Naive B cell (primary cell): ENCODE measurements around the gene ACSBG1. TPM values are rescaled to one million over a fixed set of nuclear protein-coding genes. Genes with fewer than 3 reads are reported as not detected.
A peak's percentile ranks its signal among the peaks of the same experiment; 100 is the strongest.
"Not testable (repeated sequence)": the region's sequence is repeated elsewhere in the genome, so short reads cannot be mapped to it uniquely, and the experiment has no call there.

Experiments used
- ATAC-seq, 2 donors: fragments of 150-1000 bp; cut with Tn5 transposase; 2 replicates each; pipeline ENCODE4 v1.10.0; 2021; ENCODE audit warnings: low read depth in 2 of 2, mild to moderate bottlenecking in 2 of 2, moderate library complexity in 2 of 2
- DNase-seq: peaks from one replicate; pipeline ENCODE4 v3.0.0; 2022
- H3K27ac Mint-ChIP-seq, 6 donors: one replicate each; pipeline ENCODE4 v1.8.0; 2020 to 2022; ENCODE audit warnings: mild to moderate bottlenecking in 6 of 6, mixed read lengths in 6 of 6, moderate library complexity in 5 of 6, inconsistent platforms in 2 of 6
- H3K27me3 Mint-ChIP-seq, 3 donors: one replicate each; pipeline ENCODE4 v1.8.0; 2021 to 2022; ENCODE audit warnings: mixed read lengths in 3 of 3, mild to moderate bottlenecking in 1 of 3
- H3K36me3 Mint-ChIP-seq, 2 donors: one replicate each; pipeline ENCODE4 v1.8.0; 2020 to 2022; ENCODE audit warnings: mixed read lengths in 2 of 2, inconsistent platforms in 1 of 2, mild to moderate bottlenecking in 1 of 2
- H3K4me1 Mint-ChIP-seq, 3 donors: one replicate each; pipeline ENCODE4 v1.8.0; 2020 to 2022; ENCODE audit warnings: mixed read lengths in 3 of 3, inconsistent platforms in 1 of 3, mild to moderate bottlenecking in 1 of 3, moderate library complexity in 1 of 3
- H3K4me3 Mint-ChIP-seq, 8 donors: one replicate each; pipeline ENCODE4 v1.8.0; 2020 to 2022; ENCODE audit warnings: mild to moderate bottlenecking in 8 of 8, mixed read lengths in 8 of 8, moderate library complexity in 8 of 8, inconsistent platforms in 2 of 8
- H3K9me3 Mint-ChIP-seq, 7 donors: one replicate each; pipeline ENCODE4 v1.8.0; 2020 to 2022; ENCODE audit warnings: mixed read lengths in 7 of 7, mild to moderate bottlenecking in 5 of 7, inconsistent platforms in 2 of 7, moderate library complexity in 1 of 7
- polyA plus RNA-seq, 6 donors: library from polyadenylated mRNA; unstranded; fragments of 300-500 nt; fragmentation: Illumina TruSeq; gene quantifications; one replicate each; pipeline ENCODE4 v1.2.3, GENCODE V29; 2021; ENCODE audit warnings: low read depth in 6 of 6

Gene ACSBG1
- polyA plus RNA-seq, 6 donors from 2014 or later = 0.06 to 0.17 (median 0.15) TPM; not detected in 3

GRCh38 chr15:78264304-78265136 lies 30.2 kb upstream of the ACSBG1 start, which contains the start of gene DNAJA4:
DNAJA4 (plus strand) TSS chr15:78264562; CDS start chr15:78264764, 202 bp downstream.
- no peaks in the 10 kb centered on the region for H3K9me3 Mint-ChIP-seq
- H3K4me1 Mint-ChIP-seq = peaks cover 4 to 18% (median 16%) of the 10 kb centered on the region in 3 donors
- H3K4me3 Mint-ChIP-seq = peak within 1 kb of the TSS; percentile 79 to 91 (median 86)
- peak; percentile 70 to 76 for ATAC-seq
- peak within 1 kb of the TSS in 5 of 6 donors; percentile 67 to 89 (median 81) for H3K27ac Mint-ChIP-seq
- no peaks in the 10 kb centered on the region for H3K36me3 Mint-ChIP-seq
- H3K27me3 Mint-ChIP-seq = peaks cover 0 to 7% (median 6%) of the 10 kb centered on the region in 3 donors
- peak; percentile 40 for DNase-seq

GRCh38 chr15:78263907-78264303 lies 29.5 kb upstream of the ACSBG1 start:
- H3K27me3 Mint-ChIP-seq = peaks cover 0 to 7% (median 6%) of the 10 kb centered on the region in 3 donors
- no peaks in the 10 kb centered on the region for H3K36me3 Mint-ChIP-seq
- DNase-seq (no peak), ATAC-seq (no peak)
- no peaks in the 10 kb centered on the region for H3K9me3 Mint-ChIP-seq
- H3K27ac Mint-ChIP-seq = peak overlapping the region in 3 of 6 donors; percentile 41 to 81 (median 67)
- peak overlapping the region; percentile 46 to 83 (median 74) for H3K4me3 Mint-ChIP-seq
- H3K4me1 Mint-ChIP-seq = peaks cover 4 to 18% (median 13%) of the 10 kb centered on the region in 3 donors

- DNase-seq (no peak), ATAC-seq (no peak)
- Mint-ChIP-seq H3K9me3 (no peaks in the 10 kb centered on the region), H3K27me3 (peaks cover 0 to 7% (median 6%) of the 10 kb centered on the region in 3 donors), H3K36me3 (no peaks in the 10 kb centered on the region), H3K4me1 (peaks cover 4 to 18% (median 9%) of the 10 kb centered on the region in 3 donors), H3K27ac (peak overlapping the region in 3 of 6 donors; percentile 41 to 81 (median 67)), H3K4me3 (peak overlapping the region; percentile 46 to 83 (median 74))
Measured at GRCh38 chr15:78263351-78263781, 29.0 kb upstream of the ACSBG1 start.

- DNase-seq = no peak
- Mint-ChIP-seq H3K36me3 (no peaks in the 10 kb centered on the region), H3K27me3 (peaks cover 0 to 7% (median 6%) of the 10 kb centered on the region in 3 donors), H3K9me3 (no peaks in the 10 kb centered on the region), H3K4me1 (peaks cover 2 to 13% (median 6%) of the 10 kb centered on the region in 3 donors), H3K27ac (no peak overlapping the region), H3K4me3 (peak overlapping the region in 1 of 8 donors; percentile 13)
- no peak for ATAC-seq
Measured at GRCh38 chr15:78261062-78261461, 26.7 kb upstream of the ACSBG1 start.

GRCh38 chr15:78260489-78260888 lies 26.1 kb upstream of the ACSBG1 start:
- H3K9me3 Mint-ChIP-seq = no peaks in the 10 kb centered on the region
- no peaks in the 10 kb centered on the region for H3K36me3 Mint-ChIP-seq
- H3K4me3 Mint-ChIP-seq = no peak overlapping the region
- DNase-seq (no peak), ATAC-seq (no peak)
- H3K27ac Mint-ChIP-seq = no peak overlapping the region
- peaks cover 2 to 8% (median 2%) of the 10 kb centered on the region in 3 donors for H3K4me1 Mint-ChIP-seq
- peaks cover 0 to 7% (median 6%) of the 10 kb centered on the region in 3 donors for H3K27me3 Mint-ChIP-seq

GRCh38 chr15:78259232-78259631 lies 24.9 kb upstream of the ACSBG1 start:
- no peaks in the 10 kb centered on the region for H3K9me3 Mint-ChIP-seq
- H3K27ac Mint-ChIP-seq = no peak overlapping the region
- no peak for DNase-seq
- peaks cover 0 to 7% (median 6%) of the 10 kb centered on the region in 3 donors for H3K27me3 Mint-ChIP-seq
- peaks cover 0 to 2% (median 0%) of the 10 kb centered on the region in 3 donors for H3K4me1 Mint-ChIP-seq
- no peaks in the 10 kb centered on the region for H3K36me3 Mint-ChIP-seq
- ATAC-seq = no peak
- H3K4me3 Mint-ChIP-seq = no peak overlapping the region

GRCh38 chr15:78257681-78258080 lies 23.3 kb upstream of the ACSBG1 start:
- Mint-ChIP-seq H3K27ac (no peak overlapping the region), H3K4me3 (no peak overlapping the region), H3K27me3 (peaks cover 0 to 7% (median 6%) of the 10 kb centered on the region in 3 donors), H3K9me3 (no peaks in the 10 kb centered on the region), H3K36me3 (no peaks in the 10 kb centered on the region), H3K4me1 (peaks cover 0 to 2% (median 0%) of the 10 kb centered on the region in 3 donors)
- DNase-seq = no peak
- no peak for ATAC-seq

- Mint-ChIP-seq H3K27me3 (peaks cover 5 to 14% (median 6%) of the 10 kb centered on the region in 3 donors), H3K36me3 (no peaks in the 10 kb centered on the region), H3K27ac (no peak overlapping the region), H3K4me1 (peaks cover 0 to 2% (median 0%) of the 10 kb centered on the region in 3 donors), H3K9me3 (no peaks in the 10 kb centered on the region), H3K4me3 (peak overlapping the region in 1 of 8 donors; percentile 18)
- no peak for ATAC-seq
- DNase-seq = no peak
Measured at GRCh38 chr15:78256044-78256437, 21.7 kb upstream of the ACSBG1 start.

GRCh38 chr15:78255421-78256043 lies 21.2 kb upstream of the ACSBG1 start:
- ATAC-seq = no peak
- no peaks in the 10 kb centered on the region for H3K36me3 Mint-ChIP-seq
- H3K27ac Mint-ChIP-seq = no peak overlapping the region
- H3K4me1 Mint-ChIP-seq = peaks cover 0 to 2% (median 0%) of the 10 kb centered on the region in 3 donors
- no peak for DNase-seq
- no peaks in the 10 kb centered on the region for H3K9me3 Mint-ChIP-seq
- H3K4me3 Mint-ChIP-seq = no peak overlapping the region
- peaks cover 5 to 14% (median 6%) of the 10 kb centered on the region in 3 donors for H3K27me3 Mint-ChIP-seq

- Mint-ChIP-seq H3K27me3 (peaks cover 0 to 14% (median 5%) of the 10 kb centered on the region in 3 donors), H3K4me3 (no peak overlapping the region), H3K9me3 (no peaks in the 10 kb centered on the region), H3K36me3 (no peaks in the 10 kb centered on the region), H3K4me1 (no peaks in the 10 kb centered on the region), H3K27ac (no peak overlapping the region)
- no peak for DNase-seq
- ATAC-seq = no peak
Measured at GRCh38 chr15:78251136-78251535, 16.8 kb upstream of the ACSBG1 start.

GRCh38 chr15:78249131-78249530 lies 14.8 kb upstream of the ACSBG1 start:
- Mint-ChIP-seq H3K27ac (no peak overlapping the region), H3K27me3 (peaks cover 0 to 14% (median 5%) of the 10 kb centered on the region in 3 donors)

GRCh38 chr15:78247911-78248310 lies 13.5 kb upstream of the ACSBG1 start:
- Mint-ChIP-seq H3K4me1 (no peaks in the 10 kb centered on the region), H3K4me3 (no peak overlapping the region), H3K36me3 (no peaks in the 10 kb centered on the region), H3K27me3 (peaks cover 0 to 14% (median 5%) of the 10 kb centered on the region in 3 donors), H3K27ac (peak overlapping the region in 1 of 6 donors; percentile 38), H3K9me3 (no peaks in the 10 kb centered on the region)
- no peak for DNase-seq
- no peak for ATAC-seq

More at GRCh38 chr15:78249131-78249530, 14.8 kb upstream of the ACSBG1 start:
- Mint-ChIP-seq H3K4me1 (no peaks in the 10 kb centered on the region), H3K4me3 (no peak overlapping the region), H3K9me3 (no peaks in the 10 kb centered on the region), H3K36me3 (no peaks in the 10 kb centered on the region)
- DNase-seq (no peak), ATAC-seq (no peak)

GRCh38 chr15:78245976-78246620 lies 11.7 kb upstream of the ACSBG1 start:
- H3K9me3 Mint-ChIP-seq, H3K4me3 Mint-ChIP-seq, ATAC-seq, H3K4me1 Mint-ChIP-seq, DNase-seq, H3K27ac Mint-ChIP-seq, H3K36me3 Mint-ChIP-seq, H3K27me3 Mint-ChIP-seq: not testable (repeated sequence)
